GM21367 (cell line): Measurements from ENCODE around the gene LMX1A.
A peak's percentile ranks its signal among the peaks of the same experiment; 100 is the strongest.

Source experiments
- ATAC-seq: cut with Tn5 transposase; IDR thresholded peaks from one replicate; pipeline ENCODE4 v1.9.1; 2021; ENCODE audit not compliant: unreplicated experiment

Gene LMX1A

GRCh38 chr1:165281207-165281901 is 75.2 kb downstream of the LMX1A start:
- no peak for ATAC-seq

- ATAC-seq = no peak
These were observed 76.6 kb downstream of the LMX1A start for GRCh38 chr1:165279882-165280281.

- ATAC-seq = no peak
These were observed 80.2 kb downstream of the LMX1A start for GRCh38 chr1:165276314-165276713.

DNA sequence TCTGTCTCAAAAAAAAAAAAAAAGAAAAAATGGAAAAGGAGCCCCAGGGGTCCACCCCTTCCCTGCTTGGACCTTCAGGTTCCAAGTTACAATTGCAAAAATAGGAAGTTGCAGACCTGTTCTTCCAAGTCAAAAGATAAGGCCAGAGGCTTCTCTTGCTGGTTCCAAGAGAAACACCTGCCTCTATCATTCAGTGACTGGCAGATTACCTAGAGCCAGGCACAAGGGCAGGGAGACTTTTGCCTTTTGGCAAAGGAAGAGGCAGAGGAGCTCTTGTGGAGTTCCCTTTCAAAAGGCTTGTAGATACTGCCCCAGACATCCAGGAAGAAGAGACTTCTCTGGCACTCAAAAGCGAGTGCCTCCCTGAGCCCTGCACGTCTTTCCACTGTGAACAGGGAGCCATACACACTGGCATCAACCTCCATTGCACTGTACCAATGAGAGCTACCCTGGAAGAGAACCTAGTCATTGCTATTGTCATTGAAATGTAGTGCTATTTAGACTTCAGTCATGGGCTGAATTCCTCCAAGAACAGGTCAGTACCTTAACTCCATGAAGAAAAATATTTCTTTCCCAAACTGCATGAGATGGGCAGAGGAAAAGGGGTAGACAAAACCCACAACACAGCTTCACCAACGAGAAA is 91.2 kb downstream of the LMX1A start:
- no peak for ATAC-seq

- ATAC-seq = no peak
These were observed 96.6 kb downstream of the LMX1A start for GRCh38 chr1:165259706-165260428.

- no peak for ATAC-seq
These were observed 97.3 kb downstream of the LMX1A start for GRCh38 chr1:165259236-165259635.

GRCh38 chr1:165257969-165258459 is 98.5 kb downstream of the LMX1A start:
- ATAC-seq = peak; percentile 77

GRCh38 chr1:165254896-165255625 is 101.5 kb downstream of the LMX1A start:
- no peak for ATAC-seq

DNA sequence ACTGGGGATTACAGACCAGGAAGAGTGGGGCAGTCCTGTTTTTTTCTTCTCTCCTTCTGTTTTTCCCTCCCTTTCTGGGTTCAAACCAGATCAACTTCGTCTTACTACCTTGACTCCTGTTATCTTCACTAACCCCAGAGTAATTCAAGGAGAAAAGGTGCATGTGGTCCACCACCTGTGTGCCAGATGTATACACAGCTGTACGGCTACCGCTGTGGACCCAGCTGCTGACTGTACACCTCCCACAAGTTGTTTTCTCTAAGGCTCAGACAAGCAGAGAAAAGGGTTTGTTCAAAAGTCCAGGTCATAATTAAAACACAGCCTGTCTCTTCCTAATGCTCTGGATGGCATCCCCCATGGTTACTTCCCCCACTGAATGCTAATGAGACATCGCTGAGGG is 102.1 kb downstream of the LMX1A start:
- ATAC-seq = no peak

- ATAC-seq = no peak
These were observed 102.7 kb downstream of the LMX1A start for GRCh38 chr1:165253818-165254254.

- no peak for ATAC-seq
These were observed 107.4 kb downstream of the LMX1A start for GRCh38 chr1:165248969-165249571.

- no peak for ATAC-seq
These were observed 114.6 kb downstream of the LMX1A start for GRCh38 chr1:165241952-165242351.

GRCh38 chr1:165241321-165241720 is 115.2 kb downstream of the LMX1A start:
- no peak for ATAC-seq

DNA sequence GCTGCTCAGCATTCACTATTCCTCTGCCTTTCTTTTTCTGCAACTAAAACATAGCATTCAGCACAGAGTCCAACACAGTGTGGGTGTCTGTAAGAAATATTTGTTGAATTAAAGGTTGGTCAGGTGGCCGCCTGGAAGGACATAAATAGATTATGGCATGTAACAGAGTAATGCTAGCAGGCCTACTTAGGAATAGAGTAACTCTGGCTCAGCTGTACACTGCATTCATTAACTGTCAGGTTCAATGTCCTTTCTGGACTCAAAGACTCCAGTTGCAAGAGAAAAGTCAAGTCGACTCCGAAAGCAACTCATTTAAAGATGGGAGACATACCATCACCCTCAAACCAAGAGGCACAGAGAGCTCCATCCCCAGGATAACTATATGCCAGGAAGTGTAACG is 116.0 kb downstream of the LMX1A start:
- ATAC-seq = no peak

GRCh38 chr1:165239873-165240272 is 116.6 kb downstream of the LMX1A start:
- no peak for ATAC-seq

DNA sequence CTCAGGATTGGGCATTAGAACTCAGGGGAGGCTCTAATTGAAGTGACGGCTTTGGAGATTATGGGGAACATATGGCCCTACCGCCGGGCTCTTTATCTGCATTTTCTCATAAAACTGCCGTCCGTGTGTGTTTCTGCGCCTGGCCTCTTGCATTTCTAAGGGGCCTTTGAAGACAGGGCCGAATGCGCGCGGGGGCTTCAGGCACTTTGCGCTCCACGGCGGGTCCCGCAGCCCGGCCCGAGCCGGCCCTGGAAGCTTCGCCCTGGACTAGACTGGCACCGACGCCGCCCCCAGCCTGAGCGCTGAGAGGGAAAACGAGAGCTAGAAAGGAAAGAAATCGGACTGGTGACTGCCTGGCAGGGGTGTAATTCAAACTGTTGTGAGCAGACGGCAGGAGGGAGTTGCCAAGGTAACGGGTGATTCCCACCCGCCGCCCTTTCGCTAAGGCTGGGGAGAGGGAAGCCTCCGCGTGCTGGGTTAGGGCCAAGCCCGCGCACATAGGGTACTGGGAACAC is 120.7 kb downstream of the LMX1A start:
- ATAC-seq = no peak

- no peak for ATAC-seq
These were observed 121.2 kb downstream of the LMX1A start for GRCh38 chr1:165235155-165235776.

DNA sequence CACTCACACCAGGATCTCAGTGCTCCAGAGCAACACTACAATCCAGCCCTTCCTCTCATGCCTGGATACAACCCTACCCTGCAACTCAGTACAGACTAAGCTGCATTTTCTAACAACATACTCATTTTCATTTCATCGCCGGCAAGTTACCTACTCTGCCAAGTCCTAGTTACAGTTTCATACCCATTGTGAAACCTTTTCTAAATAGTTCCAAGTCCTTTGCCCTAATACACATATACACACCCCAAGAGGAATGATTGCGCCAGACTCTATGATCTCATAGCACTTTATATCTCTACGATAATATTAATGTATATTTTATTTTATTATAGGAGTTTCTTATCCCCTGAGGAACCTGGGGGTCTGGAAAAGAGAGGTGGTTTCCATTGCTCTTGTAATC is 122.4 kb downstream of the LMX1A start:
- no peak for ATAC-seq

- ATAC-seq = no peak
These were observed 127.8 kb downstream of the LMX1A start for GRCh38 chr1:165228676-165229075.

DNA sequence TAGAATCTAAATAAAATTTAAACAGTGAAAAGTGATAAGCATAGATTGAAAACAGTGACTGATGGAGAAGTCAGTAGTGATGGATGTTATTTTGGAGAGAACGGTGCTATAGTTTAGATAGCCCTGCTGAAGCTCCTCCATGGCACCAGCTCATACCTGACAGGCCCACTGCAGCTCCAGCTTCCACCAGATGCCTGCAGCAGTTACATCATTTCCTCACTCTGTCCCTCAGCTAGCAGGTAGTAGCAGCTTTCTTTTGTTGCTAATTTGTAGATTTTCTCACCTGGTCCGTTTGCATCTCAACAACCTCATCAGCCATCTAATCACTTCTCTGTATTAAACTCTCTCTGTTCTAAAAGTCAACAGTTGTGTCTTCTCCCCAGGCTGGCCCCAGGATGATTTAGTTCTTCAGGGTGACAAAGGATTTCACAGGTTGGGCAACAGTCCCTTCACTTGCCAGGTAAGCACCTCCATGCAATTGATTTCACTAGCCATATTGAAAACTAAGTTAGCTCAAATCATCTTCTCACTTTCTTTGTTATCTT is 128.3 kb downstream of the LMX1A start:
- ATAC-seq = no peak
